ENCODE data around the gene RAPGEF4. TPM values are rescaled to one million over a fixed set of nuclear protein-coding genes. Genes with fewer than 3 reads are reported as not detected.

Gene RAPGEF4
- total and polyA plus RNA-seq, 2 of the 4 experiments (the other 2 are of a cell fraction): 1.7 to 3.2 TPM

GRCh38 chr2:172965433-172966212 is 230.0 kb downstream of the RAPGEF4 start:
- no peak overlapping the region for H3K4me2 ChIP-seq (ENCODE audit: low read depth, low read length)
- 0 out of 2 replicates have a peak overlapping the region, but pooled peaks have one; percentile 23 for H2BK20ac ChIP-seq (ENCODE audit: low read depth, low read length)
- 0 out of 3 replicates have a peak overlapping the region, but pooled peaks have one; percentile 13 for H2BK15ac ChIP-seq (ENCODE audit: low read depth, low read length)
- CTCF ChIA-PET: interaction anchor here (1.0 to 1.1 kb wide), 2 partner anchors 7 to 32 kb away, joined by 3 read pairs; no protein-coding TSS in a partner anchor
- no peaks in the 10 kb centered on the region for H3K27me3 ChIP-seq (ENCODE audit: control insufficient read depth, insufficient read depth, low read length)
- H3K9me3 ChIP-seq (ENCODE audit: control insufficient read depth, insufficient read depth, low read length): no peaks in the 10 kb centered on the region
- no peak overlapping the region for H2BK5ac ChIP-seq (ENCODE audit: low read depth, low read length, poor library complexity, severe bottlenecking)
- dilution Hi-C loops (cut with HindIII; ENCODE audit: low sequenced_read_pairs, unreplicated experiment) (no loop called here), intact Hi-C loops (cut with micrococcal nuclease) (no loop called here), in situ Hi-C loops (cut with MboI; ENCODE audit: low sequenced_read_pairs) (no loop called here)
- H4K8ac ChIP-seq (ENCODE audit: low read depth in 2 of 2, low read length in 2 of 2): no peak overlapping the region
- no peak overlapping the region for H3K14ac ChIP-seq (replicated peaks; ENCODE audit: low read depth, low read length)
- peaks cover 14% of the 10 kb centered on the region for H3K9me1 ChIP-seq (ENCODE audit: insufficient read depth, low read length)
- H3K4ac ChIP-seq (ENCODE audit: low read depth, low read length): 0 out of 2 replicates have a peak overlapping the region, but pooled peaks have one; percentile 10
- no peak overlapping the region for H2AFZ ChIP-seq (replicated peaks; ENCODE audit: low read length, poor library complexity)
- H4K20me1 ChIP-seq (ENCODE audit: insufficient read depth, low read length): no peaks in the 10 kb centered on the region
- H3K4me3 ChIP-seq (ENCODE audit: insufficient read depth, low read depth, low read length): no peak overlapping the region
- no peak overlapping the region for H3K27ac ChIP-seq (ENCODE audit: insufficient read depth, low read length)
- no peak overlapping the region for H3K18ac ChIP-seq (ENCODE audit: low read depth, low read length)
- H2BK120ac ChIP-seq (ENCODE audit: low read depth, low read length): 0 out of 2 replicates have a peak overlapping the region, but pooled peaks have one; percentile 5
- no peaks in the 10 kb centered on the region for H3K36me3 ChIP-seq (ENCODE audit: control insufficient read depth, insufficient read depth, low read length)
- H2AK5ac ChIP-seq (ENCODE audit: low read depth, low read length): peak overlapping the region; percentile 65; the same call in 1 of the 2 replicates
- ATAC-seq (ENCODE audit: low read depth): no peak
- no peaks in the 10 kb centered on the region for H3K79me1 ChIP-seq (ENCODE audit: low read depth in 1 of 2, low read length in 2 of 2)
- 77% methylated on average over 3 of the region's 8 CpGs; no CpG with 5 or more reads in 1 of the 2 experiments for WGBS, 2 experiments (ENCODE audit: extremely low coverage in 2 of 2, insufficient read length in 1 of 2)
- no peak overlapping the region for H3K9ac ChIP-seq (ENCODE audit: low read depth, low read length)
- no peak overlapping the region for H3K23ac ChIP-seq (ENCODE audit: low read depth, low read length)
- no peak overlapping the region; the same call in 1 of the 2 replicates for H4K5ac ChIP-seq (ENCODE audit: low read depth, low read length)
- peaks cover 16% of the 10 kb centered on the region for H3K4me1 ChIP-seq (ENCODE audit: control insufficient read depth, insufficient read depth, low read length)
- DNase-seq: peak; percentile 49
- H4K91ac ChIP-seq (ENCODE audit: insufficient read depth, low read depth, low read length): peak overlapping the region; percentile 16; the same call in 1 of the 2 replicates
- no TSS peak for BruUV-seq (replicated peaks)
- POLR2A ChIA-PET (ENCODE audit: unreplicated experiment): no interaction called here
- H3K56ac ChIP-seq (ENCODE audit: extremely low read depth, insufficient read depth, low read length): no peak overlapping the region
- H2AK9ac ChIP-seq (replicated peaks; ENCODE audit: low read depth, low read length, poor library complexity): no peak overlapping the region
- TF ChIP-seq CEBPB (IDR thresholded peaks at IDR 0.05; ENCODE audit: low read depth, low read length): no peak
- no peak for TF ChIP-seq FOS (IDR thresholded peaks at IDR 0.05; ENCODE audit: low read depth, low read length)
- TF ChIP-seq, protein P1, sequence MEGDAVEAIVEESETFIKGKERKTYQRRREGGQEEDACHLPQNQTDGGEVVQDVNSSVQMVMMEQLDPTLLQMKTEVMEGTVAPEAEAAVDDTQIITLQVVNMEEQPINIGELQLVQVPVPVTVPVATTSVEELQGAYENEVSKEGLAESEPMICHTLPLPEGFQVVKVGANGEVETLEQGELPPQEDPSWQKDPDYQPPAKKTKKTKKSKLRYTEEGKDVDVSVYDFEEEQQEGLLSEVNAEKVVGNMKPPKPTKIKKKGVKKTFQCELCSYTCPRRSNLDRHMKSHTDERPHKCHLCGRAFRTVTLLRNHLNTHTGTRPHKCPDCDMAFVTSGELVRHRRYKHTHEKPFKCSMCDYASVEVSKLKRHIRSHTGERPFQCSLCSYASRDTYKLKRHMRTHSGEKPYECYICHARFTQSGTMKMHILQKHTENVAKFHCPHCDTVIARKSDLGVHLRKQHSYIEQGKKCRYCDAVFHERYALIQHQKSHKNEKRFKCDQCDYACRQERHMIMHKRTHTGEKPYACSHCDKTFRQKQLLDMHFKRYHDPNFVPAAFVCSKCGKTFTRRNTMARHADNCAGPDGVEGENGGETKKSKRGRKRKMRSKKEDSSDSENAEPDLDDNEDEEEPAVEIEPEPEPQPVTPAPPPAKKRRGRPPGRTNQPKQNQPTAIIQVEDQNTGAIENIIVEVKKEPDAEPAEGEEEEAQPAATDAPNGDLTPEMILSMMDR (conservative IDR thresholded peaks at IDR 0.05; ENCODE audit: low read depth, low read length): no peak

All from IMR-90 (cell line).